Fibroblast of skin of left quadriceps (primary cell): Measurements from ENCODE around the gene TPSB2.
"Not testable (repeated sequence)": the region's sequence is repeated elsewhere in the genome, so short reads cannot be mapped to it uniquely, and the experiment has no call there.

Source experiments
- DNase-seq, 2 experiments: peaks; one replicate each; pipeline ENCODE4 v3.0.0-alpha.2; 2013; ENCODE audit warnings: low read depth in 2 of 2

Gene TPSB2

DNA sequence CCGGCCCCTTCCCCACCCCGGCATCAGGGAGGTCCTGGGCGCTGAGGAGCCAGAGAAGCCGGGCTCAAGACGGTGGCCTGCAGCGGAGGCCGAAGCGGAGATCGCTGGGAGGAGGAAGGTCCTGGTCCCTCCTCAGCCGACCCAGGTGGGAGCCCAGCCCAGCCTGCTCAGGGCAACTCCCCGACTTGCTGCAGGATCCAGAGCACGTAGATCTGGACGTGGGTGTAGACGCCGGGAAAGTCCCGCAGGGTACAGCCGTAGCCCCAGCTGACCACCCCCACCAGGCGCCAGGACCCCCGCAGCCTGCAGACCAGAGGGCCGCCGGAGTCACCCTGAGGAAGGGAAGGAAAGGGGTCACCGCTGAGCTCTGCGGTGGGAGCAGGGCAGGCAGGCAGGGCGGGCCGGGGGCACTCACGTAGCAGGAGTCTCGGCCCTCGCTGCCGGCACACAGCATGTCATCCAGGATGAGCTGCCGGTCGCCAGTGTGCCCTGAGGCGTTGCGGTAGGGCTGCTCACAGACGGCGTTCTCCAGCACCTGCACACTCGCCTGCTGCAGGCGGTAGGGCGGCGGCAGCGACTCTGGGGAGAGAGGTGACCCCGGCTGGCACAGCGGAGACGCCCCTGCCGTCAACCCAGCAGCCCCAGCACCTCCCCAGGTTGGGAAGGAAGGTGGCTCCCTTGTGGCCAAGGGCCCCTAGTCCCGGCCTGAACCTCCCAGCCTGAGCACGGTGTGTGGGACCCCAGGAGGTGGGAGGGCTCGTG, 31.3 kb upstream of the TPSB2 start:
- no peak for DNase-seq

DNA sequence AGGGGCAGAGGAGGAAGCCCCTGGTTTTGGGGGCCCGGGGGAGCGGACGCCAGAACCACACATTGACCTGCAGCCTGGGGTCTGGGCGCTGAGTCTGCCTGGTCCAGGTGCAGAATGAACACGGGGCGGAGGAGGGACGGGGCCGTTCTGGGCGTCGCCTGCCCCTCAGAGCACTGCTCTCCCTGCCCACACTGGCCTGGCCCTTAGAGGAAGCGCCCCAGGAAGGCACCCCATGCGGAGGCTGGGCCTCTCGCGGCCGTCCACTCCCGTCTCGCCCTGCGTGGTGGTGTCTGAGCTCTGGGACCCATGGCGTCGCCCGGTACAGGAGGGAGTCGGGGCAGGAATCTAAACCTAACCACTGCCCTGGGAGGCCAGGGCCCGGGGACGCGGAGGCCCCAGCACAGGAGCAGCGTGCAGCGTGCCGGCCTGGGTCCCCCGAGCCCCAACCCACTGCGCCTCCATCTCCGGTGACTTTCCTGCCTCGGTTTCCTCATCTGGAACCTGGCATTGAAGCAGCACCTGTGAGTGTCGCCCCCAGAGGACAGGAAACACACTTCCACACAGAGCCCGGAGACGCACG, 30.2 kb upstream of the TPSB2 start:
- no peak for DNase-seq

DNA sequence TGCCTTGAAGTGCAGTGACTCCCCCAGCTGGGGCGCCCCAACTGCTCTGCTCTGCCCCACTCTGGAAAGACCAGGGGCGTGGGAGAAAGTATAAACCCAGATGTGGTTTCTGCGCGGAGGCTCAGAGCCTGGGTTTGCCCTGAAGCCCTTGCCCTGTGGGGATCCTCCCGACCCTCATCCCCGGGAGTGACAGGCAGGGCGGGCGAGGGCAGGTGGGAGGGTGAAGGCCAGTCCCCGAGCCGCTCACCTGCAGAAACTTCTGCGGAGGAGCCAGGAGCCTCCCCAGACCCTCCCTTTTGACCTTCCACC, 29.7 kb upstream of the TPSB2 start:
- no peak for DNase-seq

DNA sequence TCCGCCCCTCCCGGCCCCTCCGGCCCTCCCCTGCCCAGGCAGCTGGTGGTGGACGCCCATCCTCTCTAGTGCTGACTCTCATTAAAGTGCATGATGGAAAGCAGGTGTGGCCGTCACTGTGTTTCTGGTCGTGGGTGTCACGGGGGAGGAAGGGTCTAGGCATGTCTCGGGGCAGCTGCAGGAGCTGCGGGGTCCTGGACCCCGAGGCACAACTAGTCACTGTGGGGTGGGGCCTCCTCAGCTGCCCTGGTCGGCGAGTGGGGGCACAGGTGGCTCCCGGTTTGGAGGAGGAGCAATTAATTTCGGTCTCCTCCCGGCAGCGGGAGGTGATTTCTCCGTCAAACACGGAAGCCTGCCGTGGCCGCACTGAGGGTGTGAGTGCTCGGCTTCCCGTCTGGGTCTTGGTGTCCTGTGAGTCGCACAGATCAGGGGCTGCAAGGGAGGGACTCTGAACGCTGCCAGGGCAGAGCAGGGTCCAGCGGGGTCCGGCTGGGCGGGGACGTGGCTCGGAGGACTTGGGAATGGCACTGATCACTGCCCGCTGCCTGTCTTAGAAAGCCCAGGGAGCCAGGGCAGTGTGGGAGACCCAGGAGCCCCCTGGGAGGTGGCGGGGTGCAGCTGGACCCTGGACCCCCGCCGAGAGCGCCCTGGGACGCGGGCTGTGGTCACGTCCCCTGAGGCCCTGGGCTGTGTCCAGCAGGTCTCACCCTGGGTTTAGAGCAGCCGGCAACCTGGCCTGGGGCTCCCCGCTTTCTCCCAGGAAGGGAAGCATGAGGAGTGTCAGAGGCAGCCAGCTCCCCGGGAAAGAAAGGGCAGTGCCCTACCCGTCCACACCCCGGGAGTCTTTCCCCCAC, 29.1 kb upstream of the TPSB2 start:
- DNase-seq = no peak

DNA sequence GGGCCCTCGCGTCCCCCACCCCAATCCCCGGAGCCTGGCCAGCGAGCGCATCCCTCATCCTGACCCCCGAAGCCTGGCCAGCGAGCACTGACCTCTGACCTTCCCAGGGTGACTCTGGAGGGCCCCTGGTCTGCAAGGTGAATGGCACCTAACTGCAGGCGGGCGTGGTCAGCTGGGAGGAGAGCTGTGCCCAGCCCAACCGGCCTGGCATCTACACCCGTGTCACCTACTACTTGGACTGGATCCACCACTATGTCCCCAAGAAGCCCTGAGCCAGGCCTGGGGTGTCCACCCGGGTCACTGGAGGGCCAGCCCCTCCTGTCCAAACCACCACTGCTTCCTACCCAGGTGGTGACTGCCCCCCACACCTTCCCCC, 28.2 kb upstream of the TPSB2 start:
- no peak for DNase-seq

DNA sequence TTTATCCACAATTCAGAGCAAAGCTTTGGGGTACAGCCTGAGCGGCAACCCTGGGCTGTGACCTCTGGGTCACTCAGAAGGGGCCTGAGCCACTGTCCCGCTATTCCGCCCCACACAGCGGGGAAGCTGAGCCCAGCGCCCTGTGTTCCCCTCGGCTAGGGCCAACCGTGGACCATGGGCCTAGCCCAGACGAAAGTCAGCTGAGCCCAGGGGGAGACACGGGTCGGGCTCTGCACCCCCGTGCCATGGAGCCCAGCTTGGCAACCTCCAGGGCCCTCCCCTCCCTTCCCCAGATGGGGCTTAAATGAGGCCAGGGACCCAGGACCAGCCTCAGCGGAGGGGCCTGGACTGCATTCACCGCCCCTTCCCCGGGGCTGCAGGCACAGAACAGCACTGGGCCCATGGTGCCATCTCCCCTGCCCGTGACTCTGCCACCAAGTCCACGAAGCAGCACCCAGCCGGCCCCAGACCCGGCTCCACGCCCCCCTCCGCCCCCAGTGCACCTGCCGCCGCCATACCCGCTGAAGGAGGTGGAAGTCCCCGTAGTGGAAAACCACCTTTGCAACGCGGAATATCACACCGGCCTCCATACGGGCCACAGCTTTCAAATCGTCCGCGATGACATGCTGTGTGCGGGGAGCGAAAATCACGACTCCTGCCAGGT, 27.7 kb upstream of the TPSB2 start:
- no peak for DNase-seq

DNA sequence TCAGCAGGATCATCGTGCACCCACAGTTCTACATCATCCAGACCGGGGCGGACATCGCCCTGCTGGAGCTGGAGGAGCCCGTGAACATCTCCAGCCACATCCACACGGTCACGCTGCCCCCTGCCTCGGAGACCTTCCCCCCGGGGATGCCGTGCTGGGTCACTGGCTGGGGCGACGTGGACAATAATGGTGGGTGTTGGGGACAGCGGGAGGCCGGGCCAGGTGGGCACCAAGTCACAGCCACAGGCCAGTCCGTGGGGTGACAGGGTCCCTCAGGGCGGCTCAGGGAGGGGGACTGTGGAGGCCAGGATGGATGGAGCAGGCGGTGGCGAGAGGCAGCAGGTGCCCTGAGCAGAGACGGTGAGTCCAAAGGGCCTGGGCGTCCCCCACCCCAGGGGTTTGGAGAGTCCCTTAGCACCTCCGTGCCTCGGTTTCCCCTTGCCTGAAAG, 26.9 kb upstream of the TPSB2 start:
- DNase-seq = no peak

DNA sequence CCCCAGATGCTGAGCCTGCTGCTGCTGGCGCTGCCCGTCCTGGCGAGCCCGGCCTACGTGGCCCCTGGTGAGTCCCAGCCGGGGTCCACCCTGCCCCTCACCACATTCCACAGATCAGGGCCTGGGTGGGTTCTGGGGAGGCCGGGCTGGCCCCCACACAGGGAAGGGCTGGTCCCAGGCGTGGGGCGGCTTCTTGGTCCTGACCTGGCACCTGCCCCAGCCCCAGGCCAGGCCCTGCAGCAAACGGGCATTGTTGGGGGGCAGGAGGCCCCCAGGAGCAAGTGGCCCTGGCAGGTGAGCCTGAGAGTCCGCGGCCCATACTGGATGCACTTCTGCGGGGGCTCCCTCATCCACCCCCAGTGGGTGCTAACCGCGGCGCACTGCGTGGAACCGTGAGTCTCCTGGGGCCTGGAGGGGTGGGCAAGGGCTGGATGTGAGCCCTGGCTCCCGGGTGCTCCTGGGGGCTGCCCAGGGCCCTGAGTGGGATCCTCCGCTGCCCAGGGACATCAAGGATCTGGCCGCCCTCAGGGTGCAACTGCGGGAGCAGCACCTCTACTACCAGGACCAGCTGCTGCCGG, 26.4 kb upstream of the TPSB2 start:
- not testable (repeated sequence) for DNase-seq

DNA sequence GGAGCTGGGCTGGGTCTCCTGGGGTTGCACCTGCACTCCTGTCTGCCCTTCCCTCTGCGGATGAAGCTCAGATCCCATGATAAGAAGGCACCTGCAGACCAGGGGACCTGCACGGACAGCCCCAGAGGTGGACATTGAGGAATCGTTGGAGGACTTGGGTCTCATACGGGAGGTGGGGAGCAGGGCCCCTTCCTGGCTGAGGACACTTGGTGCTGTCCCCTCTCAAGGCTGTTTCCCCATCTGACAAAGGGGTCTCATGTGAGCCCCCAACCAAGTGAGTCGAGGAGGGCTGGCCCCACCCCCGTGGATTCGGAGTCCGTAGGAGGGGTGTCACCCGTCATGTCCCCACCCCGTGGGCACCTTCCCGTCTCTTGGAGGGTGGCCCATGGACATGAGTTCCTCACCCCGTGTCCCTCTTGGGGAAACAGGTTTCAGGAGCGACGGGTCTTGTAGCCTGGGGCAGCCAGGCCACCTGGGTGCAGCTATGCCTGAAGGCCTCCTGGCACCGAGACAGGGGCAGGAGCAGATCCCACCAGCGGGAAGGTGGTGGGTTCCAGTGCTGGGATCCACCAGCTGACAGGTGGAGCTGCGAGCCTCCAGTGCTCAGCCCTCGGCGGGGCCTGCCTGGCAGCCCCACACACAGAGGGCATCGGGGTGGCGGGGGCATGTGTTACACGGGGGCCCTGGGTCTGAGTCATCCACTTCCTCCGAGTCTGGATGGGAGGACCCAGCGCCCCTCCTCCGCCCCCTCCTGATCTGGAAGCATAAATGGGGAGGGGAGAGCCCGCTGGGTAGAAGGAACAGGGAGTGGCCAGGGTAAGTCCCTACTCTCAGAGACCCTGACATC, 25.5 kb upstream of the TPSB2 start, which contains the start of gene TPSD1:
TSS of gene TPSD1 (plus strand) at position 794 of the 847 bp plus-strand sequence. CDS start 212 bp downstream, outside the sequence.
- DNase-seq = not testable (repeated sequence)

DNA sequence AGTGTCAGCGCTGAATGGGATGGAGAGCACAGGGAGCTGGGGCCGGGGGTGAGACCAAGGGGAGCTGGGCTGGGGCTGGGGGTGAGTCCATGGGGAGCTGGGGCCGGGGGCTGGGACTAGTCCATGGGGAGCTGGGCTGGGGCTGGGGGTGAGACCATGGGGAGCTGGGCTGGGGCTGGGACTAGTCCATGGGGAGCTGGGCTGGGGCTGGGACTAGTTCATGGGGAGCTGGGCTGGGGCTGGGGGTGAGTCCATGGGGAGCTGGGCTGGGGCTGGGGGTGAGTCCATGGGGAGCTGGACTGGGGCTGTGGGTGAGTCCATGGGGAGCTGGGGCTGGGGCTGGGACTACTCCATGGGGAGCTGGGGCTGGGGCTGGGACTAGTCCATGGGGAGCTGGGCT, 24.8 kb upstream of the TPSB2 start:
- DNase-seq = not testable (repeated sequence)

DNA sequence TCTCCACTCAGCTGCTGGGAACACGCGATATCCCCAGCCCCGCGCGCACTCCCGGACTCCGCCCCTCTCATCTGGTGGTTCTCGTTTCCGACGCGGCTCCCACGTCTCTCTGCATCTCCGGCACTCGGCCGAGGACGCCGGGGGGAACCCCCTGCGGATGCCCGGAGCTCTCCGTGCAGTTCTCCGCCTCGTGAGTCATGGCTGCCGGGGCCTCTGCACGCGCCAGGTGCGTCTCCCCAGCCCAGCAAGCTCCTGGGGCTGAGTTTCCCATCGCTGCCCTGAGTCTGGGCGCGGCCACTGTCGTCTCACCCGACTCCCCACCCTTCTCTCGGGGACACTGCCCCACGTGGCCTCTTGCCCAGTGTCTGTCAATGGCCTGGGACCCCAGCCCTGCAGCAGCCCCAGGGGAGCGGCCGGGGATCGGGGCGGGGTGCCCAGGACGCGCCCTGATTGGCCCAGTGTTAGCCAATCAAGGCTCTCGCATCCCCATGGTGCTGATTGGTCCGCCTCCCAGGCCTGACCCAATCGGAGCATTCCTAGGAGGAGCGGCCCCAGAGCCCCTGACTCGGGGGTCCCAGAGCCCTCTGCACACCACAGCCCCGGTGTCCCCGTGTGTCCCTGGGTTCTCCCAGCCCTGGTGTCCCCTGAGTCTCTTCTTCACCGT, 23.8 kb upstream of the TPSB2 start:
- not testable (repeated sequence) for DNase-seq

DNA sequence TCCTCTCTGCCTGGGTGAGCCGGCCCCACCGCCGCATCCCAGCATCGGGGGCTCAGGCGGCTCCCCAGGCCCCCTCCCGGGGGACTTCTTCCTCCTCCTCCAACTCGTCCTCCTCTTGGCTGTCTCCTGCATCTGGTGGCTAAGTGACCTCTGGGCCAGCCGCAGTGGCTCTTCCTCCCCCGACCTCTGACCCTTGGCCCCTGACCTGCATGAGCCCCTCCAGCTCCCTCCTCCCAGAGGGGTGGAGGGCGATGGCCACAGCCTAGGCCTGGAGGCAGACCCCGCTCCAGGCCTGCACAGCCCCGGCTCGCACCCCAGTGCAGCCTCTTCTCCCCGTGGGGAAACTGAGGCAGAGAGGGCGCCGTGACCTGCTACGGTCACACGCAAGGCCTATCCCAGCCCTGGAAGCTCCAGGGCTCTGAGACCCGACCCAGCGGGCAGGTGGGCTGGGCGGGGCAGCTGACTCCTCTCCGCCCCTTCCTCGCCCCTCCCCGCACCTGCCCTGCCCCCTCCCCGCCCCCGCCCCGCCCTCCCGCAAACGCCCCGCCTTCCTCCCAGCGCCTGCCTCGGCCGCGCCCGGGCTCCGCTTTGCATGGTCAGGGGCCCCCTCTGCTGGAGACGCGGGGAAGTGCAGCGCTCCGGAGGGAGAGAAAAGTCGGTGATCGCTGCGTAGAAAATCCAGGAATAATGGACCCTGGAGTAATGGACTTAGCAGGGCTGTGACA, 19.2 kb upstream of the TPSB2 start:
- not testable (repeated sequence) for DNase-seq

DNA sequence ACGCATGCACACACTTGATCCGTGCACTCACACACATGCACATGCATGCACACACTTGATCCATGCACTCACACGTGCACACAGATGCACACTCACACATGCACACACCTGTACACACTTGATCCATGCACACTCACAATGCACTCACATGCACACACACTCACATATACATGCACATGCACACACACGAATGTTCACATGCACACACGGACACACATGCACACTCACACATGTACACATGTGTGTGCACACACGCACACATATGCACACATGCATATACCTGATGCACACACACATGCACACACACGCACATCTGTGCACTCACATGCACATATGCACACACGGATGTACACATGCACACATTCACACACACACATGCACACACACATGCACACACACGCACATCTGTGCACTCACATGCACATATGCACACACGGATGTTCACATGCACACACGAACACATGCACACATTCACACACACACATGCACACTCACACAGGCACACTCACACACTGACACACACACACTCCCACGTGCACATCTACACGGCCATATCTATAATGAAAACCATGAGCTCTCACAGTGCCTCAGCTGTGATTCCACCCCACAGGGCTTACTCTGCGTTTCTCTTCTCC, 18.0 kb upstream of the TPSB2 start:
- not testable (repeated sequence) for DNase-seq

DNA sequence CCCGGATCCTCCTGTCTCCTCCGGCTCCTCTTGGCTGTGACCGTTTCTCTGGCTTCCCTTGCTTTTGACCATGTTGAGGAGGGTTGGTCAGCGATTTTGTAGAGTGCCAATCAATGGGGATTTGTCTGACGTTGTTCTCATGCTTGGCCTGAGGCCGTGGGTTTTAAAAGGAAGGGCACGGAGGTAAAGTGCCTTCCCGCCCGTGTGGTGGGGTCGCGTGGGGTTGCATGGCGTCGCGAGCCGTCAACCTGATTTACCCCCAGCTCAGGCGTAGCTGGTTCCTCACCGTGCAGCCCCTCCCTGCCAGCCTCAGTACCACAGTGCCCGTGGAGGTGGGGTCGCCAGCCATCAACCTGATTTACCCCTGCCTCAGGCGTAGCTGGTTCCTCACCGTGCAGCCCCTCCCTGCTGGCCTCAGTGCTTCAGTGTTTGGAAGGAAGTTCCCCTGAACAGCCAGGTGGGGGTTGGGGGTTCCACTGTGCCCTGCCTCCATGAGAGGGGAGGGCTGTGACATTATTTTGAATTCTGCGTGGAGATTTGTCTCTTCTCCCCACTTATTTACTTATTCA, 15.6 kb upstream of the TPSB2 start:
- DNase-seq = no peak

DNA sequence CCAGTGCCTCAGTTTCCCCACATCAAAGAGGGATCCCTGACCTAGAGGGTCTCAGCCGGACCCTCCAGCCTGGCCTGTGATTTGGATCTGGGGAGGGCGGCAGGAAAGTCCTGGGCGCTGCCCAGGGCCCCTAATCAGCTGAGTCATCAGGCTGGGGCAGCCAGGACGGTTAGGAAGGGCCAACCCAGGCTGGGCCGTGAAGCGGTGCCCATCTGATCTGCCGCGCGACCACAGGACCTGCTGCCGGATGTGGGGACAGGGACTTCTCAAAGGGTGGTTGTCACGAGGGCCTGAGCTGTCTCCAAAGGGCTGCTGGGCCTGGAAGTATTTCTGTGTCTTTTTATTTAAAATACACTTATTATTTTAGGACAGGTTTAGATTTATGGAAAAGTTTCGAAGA, 14.9 kb upstream of the TPSB2 start:
- no peak for DNase-seq

DNA sequence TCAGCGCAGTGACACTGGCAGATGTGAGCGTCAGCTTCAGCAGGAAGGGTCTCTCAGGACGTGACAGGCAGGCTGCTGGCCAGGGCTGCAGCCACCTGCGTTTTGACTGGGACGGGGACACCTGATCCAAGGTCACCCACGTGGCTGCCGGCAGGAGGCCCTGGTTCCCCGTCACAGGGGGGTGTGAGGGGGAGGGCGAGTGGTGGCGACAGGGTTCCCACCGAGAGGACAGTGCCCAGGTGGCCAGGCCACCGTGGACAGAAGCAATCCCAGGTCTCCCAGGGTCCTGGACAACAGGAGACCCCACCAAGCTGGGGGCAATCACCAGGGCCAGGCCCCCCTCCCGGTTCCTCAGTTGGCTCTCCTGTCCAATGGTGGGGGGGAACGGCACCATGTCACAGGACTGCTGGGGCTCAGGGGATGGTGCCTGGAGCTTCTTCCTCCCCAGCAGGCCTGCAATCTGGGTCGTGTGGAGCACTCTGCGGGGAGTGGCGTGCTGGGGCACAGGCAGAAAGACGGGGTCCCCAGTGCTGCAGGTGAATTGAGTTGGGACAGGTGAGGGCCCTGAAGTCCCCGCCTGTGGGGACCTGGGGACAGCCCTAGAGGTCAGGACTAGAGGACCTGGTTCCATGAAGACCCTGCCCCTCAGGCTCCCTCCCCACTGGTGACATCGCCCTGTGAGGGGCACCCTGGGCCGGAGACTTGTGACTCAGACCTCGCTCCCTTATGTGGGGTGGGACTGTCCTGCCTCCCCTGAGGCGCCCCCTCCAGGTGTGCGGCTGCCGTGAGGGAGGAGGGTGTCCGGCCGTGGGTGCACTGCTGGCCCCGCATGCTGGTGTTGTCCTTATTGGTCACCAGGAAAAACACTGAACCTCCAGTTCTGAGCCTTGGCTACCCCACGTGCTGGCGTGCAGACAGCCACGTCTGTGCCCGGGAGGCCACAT, 14.2 kb upstream of the TPSB2 start:
- not testable (repeated sequence) for DNase-seq

DNA sequence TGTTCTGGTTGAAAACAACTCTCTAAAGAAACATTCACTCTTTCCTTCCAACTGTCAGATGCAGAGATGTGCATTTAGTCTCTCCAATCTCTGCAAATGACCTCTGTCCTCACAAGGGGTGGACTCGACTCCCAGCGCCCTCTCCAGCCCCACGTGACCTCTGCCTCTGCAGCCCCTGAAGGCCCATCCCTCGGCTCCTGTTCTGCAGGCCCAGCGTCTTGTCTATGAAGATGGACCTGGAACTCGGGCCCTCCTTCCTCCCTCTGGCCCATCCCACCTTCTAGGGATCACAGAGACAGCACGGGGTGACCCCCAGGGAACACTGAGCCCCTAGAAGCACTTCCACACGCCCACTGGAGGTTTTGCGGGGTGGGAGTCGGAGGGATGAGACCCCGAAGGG, 13.4 kb upstream of the TPSB2 start:
- DNase-seq = not testable (repeated sequence)

DNA sequence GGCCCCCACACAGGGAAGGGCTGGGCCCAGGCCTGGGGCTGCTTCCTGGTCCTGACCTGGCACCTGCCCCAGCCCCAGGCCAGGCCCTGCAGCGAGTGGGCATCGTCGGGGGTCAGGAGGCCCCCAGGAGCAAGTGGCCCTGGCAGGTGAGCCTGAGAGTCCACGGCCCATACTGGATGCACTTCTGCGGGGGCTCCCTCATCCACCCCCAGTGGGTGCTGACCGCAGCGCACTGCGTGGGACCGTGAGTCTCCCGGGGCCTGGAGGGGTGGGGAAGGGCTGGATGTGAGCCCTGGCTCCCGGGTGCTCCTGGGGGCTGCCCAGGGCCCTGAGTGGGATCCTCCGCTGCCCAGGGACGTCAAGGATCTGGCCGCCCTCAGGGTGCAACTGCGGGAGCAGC, 11.1 kb upstream of the TPSB2 start:
- not testable (repeated sequence) for DNase-seq
